HEK293 (cell line): ENCODE data around the gene WDFY2.

ENCODE experiments used
- HOXC10 ChIP-seq: sonication (generic); formaldehyde crosslinking; IDR thresholded peaks from 2 replicates; pipeline ENCODE4 v1.8.1; 2023; ENCODE audit warnings: mild to moderate bottlenecking, missing genetic modification reagents
- TCF7L2 ChIP-seq: IDR thresholded peaks from 2 replicates; pipeline ENCODE4 v1.6.1; 2011; ENCODE audit warnings: low read depth, mild to moderate bottlenecking, inconsistent platforms, low read length, moderate library complexity, borderline replicate concordance
- ZNF133 ChIP-seq: fragments of 450-650 bp; formaldehyde crosslinking; IDR thresholded peaks from 2 replicates; pipeline ENCODE4 v1.5.1; 2016; ENCODE audit warnings: missing biosample characterization, missing genetic modification characterization
- ZNF274 ChIP-seq, 2 experiments: fragments of 200-500 bp in 1 of 2; fragments of 450-650 bp in 1 of 2; sonication (Bioruptor generic) in 1 of 2; formaldehyde crosslinking in 1 of 2; IDR thresholded peaks; 2 replicates each; pipeline versions ENCODE4 v1.5.1 to v1.6.1; 2014 to 2016; ENCODE audit warnings: borderline replicate concordance in 1 of 2, inconsistent platforms in 1 of 2, low read length in 1 of 2, missing biosample characterization in 1 of 2, missing genetic modification characterization in 1 of 2
- ZNF292 ChIP-seq: fragments of 450-650 bp; formaldehyde crosslinking; IDR thresholded peaks from 2 replicates; pipeline ENCODE4 v1.5.1; 2016; ENCODE audit warnings: low read depth, missing biosample characterization, missing genetic modification characterization, borderline replicate concordance
- ZNF302 ChIP-seq: fragments of 450-650 bp; formaldehyde crosslinking; IDR thresholded peaks from 2 replicates; pipeline ENCODE4 v1.5.1; 2016; ENCODE audit warnings: missing biosample characterization, missing genetic modification characterization, low read depth
- ZNF514 ChIP-seq: fragments of 450-650 bp; formaldehyde crosslinking; IDR thresholded peaks from 2 replicates; pipeline ENCODE4 v1.5.1; 2016; ENCODE audit warnings: missing biosample characterization, missing genetic modification characterization
- ZNF555 ChIP-seq: fragments of 450-650 bp; formaldehyde crosslinking; conservative IDR thresholded peaks from 2 replicates; pipeline ENCODE4 v1.5.1; 2017; ENCODE audit warnings: missing biosample characterization, mild to moderate bottlenecking, missing genetic modification characterization, inconsistent platforms
- ZNF558 ChIP-seq: fragments of 450-650 bp; formaldehyde crosslinking; IDR thresholded peaks from 2 replicates; pipeline ENCODE4 v1.5.1; 2016; ENCODE audit warnings: missing biosample characterization, missing genetic modification characterization
- ZNF785 ChIP-seq: fragments of 450-650 bp; formaldehyde crosslinking; IDR thresholded peaks from 2 replicates; pipeline ENCODE4 v1.5.1; 2016; ENCODE audit warnings: missing biosample characterization, missing genetic modification characterization
- TF ChIP-seq, protein P1 (sequence below): fragments of 450-650 bp; formaldehyde crosslinking; IDR thresholded peaks from 2 replicates; pipeline ENCODE4 v1.5.1; 2016; ENCODE audit warnings: missing biosample characterization, missing genetic modification characterization
- TF ChIP-seq, protein P2 (sequence below): fragments of 450-650 bp; IDR thresholded peaks from 2 replicates; pipeline ENCODE4 v1.5.1; 2018; ENCODE audit warnings: missing biosample characterization, mild to moderate bottlenecking, missing genetic modification characterization
- TF ChIP-seq, protein P3 (sequence below): fragments of 450-650 bp; formaldehyde crosslinking; IDR thresholded peaks from 2 replicates; pipeline ENCODE4 v1.5.1; 2016; ENCODE audit warnings: missing biosample characterization, missing genetic modification characterization, low read depth
- TF ChIP-seq, protein P4 (sequence below): fragments of 450-650 bp; formaldehyde crosslinking; IDR thresholded peaks from 2 replicates; pipeline ENCODE4 v1.5.1; 2016; ENCODE audit warnings: missing biosample characterization, missing genetic modification characterization

DNA sequence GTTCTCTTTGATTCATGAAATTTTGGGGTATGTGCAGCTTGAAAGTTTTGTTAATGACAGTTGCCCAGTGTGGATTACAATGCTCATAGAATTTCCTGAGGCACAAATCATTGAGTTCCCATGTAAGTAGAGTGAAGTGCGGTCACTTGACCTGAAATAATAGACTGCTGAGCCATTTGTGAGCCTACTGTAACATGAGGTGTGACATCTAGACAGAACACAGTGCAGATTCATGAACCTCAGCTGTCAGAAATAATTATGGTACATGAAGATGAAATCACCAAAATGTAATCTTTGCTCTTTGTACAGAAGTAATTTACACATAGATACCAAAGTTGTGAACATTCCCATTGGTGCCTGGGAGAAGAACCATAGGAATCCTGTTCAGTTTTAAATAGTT, 135.1 kb downstream of the WDFY2 start:
- no peak for TF ChIP-seq ZNF785 (tag by site-specific recombination)
- TF ChIP-seq, protein P1, sequence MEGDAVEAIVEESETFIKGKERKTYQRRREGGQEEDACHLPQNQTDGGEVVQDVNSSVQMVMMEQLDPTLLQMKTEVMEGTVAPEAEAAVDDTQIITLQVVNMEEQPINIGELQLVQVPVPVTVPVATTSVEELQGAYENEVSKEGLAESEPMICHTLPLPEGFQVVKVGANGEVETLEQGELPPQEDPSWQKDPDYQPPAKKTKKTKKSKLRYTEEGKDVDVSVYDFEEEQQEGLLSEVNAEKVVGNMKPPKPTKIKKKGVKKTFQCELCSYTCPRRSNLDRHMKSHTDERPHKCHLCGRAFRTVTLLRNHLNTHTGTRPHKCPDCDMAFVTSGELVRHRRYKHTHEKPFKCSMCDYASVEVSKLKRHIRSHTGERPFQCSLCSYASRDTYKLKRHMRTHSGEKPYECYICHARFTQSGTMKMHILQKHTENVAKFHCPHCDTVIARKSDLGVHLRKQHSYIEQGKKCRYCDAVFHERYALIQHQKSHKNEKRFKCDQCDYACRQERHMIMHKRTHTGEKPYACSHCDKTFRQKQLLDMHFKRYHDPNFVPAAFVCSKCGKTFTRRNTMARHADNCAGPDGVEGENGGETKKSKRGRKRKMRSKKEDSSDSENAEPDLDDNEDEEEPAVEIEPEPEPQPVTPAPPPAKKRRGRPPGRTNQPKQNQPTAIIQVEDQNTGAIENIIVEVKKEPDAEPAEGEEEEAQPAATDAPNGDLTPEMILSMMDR (tag by site-specific recombination) = no peak
- TF ChIP-seq, protein P2, sequence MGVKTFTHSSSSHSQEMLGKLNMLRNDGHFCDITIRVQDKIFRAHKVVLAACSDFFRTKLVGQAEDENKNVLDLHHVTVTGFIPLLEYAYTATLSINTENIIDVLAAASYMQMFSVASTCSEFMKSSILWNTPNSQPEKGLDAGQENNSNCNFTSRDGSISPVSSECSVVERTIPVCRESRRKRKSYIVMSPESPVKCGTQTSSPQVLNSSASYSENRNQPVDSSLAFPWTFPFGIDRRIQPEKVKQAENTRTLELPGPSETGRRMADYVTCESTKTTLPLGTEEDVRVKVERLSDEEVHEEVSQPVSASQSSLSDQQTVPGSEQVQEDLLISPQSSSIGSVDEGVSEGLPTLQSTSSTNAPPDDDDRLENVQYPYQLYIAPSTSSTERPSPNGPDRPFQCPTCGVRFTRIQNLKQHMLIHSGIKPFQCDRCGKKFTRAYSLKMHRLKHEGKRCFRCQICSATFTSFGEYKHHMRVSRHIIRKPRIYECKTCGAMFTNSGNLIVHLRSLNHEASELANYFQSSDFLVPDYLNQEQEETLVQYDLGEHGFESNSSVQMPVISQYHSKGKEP (tag by site-specific recombination) = no peak
- no peak for TF ChIP-seq ZNF292 (tag by site-specific recombination)
- TF ChIP-seq ZNF514 (tag by site-specific recombination) = no peak
- TF ChIP-seq ZNF302 (tag by site-specific recombination) = no peak
- no peak for TF ChIP-seq HOXC10 (CRISPR knock-in tag)
- TF ChIP-seq, protein P3, sequence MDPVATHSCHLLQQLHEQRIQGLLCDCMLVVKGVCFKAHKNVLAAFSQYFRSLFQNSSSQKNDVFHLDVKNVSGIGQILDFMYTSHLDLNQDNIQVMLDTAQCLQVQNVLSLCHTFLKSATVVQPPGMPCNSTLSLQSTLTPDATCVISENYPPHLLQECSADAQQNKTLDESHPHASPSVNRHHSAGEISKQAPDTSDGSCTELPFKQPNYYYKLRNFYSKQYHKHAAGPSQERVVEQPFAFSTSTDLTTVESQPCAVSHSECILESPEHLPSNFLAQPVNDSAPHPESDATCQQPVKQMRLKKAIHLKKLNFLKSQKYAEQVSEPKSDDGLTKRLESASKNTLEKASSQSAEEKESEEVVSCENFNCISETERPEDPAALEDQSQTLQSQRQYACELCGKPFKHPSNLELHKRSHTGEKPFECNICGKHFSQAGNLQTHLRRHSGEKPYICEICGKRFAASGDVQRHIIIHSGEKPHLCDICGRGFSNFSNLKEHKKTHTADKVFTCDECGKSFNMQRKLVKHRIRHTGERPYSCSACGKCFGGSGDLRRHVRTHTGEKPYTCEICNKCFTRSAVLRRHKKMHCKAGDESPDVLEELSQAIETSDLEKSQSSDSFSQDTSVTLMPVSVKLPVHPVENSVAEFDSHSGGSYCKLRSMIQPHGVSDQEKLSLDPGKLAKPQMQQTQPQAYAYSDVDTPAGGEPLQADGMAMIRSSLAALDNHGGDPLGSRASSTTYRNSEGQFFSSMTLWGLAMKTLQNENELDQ (tag by site-specific recombination) = no peak
- no peak for TF ChIP-seq ZNF274 (IDR thresholded peaks at IDR 0.05; ENCODE audit: low read length)
- no peak for TF ChIP-seq ZNF274 (tag by site-specific recombination; IDR thresholded peaks at IDR 0.05; ENCODE audit: borderline replicate concordance)
- no peak for TF ChIP-seq ZNF558
- no peak for TF ChIP-seq TCF7L2
- TF ChIP-seq ZNF555 (tag by site-specific recombination) = no peak
- TF ChIP-seq, protein P4, sequence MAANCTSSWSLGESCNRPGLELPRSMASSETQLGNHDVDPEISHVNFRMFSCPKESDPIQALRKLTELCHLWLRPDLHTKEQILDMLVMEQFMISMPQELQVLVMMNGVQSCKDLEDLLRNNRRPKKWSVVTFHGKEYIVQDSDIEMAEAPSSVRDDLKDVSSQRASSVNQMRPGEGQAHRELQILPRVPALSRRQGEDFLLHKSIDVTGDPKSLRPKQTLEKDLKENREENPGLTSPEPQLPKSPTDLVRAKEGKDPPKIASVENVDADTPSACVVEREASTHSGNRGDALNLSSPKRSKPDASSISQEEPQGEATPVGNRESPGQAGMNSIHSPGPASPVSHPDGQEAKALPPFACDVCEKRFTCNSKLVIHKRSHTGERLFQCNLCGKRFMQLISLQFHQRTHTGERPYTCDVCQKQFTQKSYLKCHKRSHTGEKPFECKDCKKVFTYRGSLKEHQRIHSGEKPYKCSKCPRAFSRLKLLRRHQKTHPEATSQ (tag by site-specific recombination) = no peak
- no peak for TF ChIP-seq ZNF133 (tag by site-specific recombination)
